Measurements from ENCODE around the gene CARMIL1.

Gene CARMIL1

DNA sequence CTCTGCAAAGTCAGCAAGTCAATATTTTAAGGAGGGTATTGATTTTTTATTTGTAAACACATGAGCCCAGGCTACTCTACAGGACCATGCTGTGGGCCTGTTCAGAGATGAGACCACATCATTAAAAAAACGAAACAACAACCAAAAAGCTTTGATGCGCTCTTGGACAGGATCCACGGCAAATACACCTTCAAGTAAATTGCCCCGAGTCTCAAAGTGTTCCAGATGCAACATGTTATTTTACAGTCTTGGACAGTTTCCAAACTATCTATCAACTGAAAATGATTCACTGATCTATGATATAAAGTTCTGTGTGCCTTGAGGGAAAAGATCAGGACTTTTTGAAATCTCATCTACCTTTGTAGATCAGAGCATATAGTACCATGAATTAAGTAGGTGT is 25.8 kb upstream of the CARMIL1 start:
- TF ChIP-seq, protein P1, sequence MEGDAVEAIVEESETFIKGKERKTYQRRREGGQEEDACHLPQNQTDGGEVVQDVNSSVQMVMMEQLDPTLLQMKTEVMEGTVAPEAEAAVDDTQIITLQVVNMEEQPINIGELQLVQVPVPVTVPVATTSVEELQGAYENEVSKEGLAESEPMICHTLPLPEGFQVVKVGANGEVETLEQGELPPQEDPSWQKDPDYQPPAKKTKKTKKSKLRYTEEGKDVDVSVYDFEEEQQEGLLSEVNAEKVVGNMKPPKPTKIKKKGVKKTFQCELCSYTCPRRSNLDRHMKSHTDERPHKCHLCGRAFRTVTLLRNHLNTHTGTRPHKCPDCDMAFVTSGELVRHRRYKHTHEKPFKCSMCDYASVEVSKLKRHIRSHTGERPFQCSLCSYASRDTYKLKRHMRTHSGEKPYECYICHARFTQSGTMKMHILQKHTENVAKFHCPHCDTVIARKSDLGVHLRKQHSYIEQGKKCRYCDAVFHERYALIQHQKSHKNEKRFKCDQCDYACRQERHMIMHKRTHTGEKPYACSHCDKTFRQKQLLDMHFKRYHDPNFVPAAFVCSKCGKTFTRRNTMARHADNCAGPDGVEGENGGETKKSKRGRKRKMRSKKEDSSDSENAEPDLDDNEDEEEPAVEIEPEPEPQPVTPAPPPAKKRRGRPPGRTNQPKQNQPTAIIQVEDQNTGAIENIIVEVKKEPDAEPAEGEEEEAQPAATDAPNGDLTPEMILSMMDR (IDR thresholded peaks at IDR 0.05; ENCODE audit: control insufficient read depth, extremely low read depth, insufficient read depth), result no peak
- no peak for DNase-seq (ENCODE audit: low read depth)
- H3K4me3 ChIP-seq (ENCODE audit: low read depth, low read length), result no peak overlapping the region

DNA sequence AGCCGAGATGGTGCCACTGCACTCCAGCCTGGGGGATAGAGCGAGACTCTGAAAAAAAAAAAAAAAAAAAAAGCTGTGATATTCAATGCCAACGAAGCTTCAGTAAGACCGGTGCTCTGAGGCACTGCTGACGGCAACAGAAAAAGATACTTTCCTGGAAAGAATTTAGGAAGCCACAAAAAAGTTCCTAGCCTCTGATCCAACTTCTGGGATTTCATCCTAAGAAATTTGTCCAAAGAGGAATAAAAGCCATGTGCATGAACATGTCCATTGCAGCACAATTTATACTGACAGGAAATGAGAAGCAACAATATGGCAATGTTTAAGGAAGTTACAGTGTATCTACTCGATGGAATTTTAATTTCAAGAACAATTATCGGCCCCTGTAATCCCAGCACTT is 24.5 kb upstream of the CARMIL1 start:
- no peak overlapping the region for H3K4me3 ChIP-seq (ENCODE audit: low read depth, low read length)
- TF ChIP-seq, protein P1 (IDR thresholded peaks at IDR 0.05; ENCODE audit: control insufficient read depth, extremely low read depth, insufficient read depth), result no peak
- DNase-seq (ENCODE audit: low read depth), result no peak

DNA sequence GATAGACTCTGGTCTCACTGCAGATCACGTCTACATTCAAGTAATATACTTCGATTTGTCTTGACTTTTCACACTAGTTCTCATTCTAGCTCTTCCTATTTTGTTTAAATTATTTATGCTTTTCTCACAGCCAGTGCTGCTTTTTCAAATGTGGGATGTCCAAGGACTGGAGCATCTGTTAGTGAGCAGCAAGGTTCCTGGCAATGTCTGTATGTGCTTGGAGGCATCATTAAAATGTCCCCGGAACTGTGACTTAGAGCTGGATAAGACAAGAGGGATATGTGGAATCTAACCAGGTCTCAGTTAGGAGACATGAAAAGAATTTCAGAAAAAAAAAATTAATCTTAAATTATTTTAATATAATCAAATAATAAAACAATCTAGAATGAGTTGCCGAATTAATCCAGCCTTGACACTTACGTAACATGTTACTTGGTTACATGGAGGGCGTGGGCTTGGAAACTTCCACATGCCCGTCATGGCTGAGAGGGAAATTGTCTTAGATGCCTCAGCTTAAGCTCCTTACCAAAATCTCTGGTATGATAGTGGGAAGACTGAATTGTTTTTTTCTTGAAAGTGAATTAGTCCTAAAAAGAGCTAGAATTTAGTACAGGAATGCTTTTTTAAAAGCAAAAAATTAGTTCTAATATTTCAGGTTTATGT is 21.4 kb upstream of the CARMIL1 start:
- TF ChIP-seq, protein P1 (IDR thresholded peaks at IDR 0.05; ENCODE audit: control insufficient read depth, extremely low read depth, insufficient read depth), result no peak
- DNase-seq (ENCODE audit: low read depth), result no peak
- no peak overlapping the region for H3K4me3 ChIP-seq (ENCODE audit: low read depth, low read length)

DNA sequence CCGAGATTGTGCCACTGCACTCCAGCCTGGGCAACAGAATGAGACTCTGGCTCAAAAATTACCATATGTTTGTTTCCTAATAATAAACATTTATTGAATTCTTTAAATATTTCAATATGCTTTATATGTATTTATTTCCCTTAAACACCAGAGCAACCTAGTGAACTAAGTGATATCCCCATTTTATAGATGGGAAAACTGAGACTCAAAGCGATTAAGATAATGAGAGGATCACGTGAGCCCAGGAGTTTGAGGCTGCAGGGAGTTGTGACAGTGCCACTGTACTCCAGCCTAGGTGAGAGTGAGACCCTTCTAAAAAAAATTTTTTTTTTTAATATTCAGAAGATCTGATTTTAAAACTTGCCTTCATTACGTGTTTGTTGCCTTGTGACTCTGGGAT is 19.4 kb upstream of the CARMIL1 start:
- no peak overlapping the region for H3K4me3 ChIP-seq (ENCODE audit: low read depth, low read length)
- TF ChIP-seq, protein P1 (IDR thresholded peaks at IDR 0.05; ENCODE audit: control insufficient read depth, extremely low read depth, insufficient read depth), result no peak
- no peak for DNase-seq (ENCODE audit: low read depth)

DNA sequence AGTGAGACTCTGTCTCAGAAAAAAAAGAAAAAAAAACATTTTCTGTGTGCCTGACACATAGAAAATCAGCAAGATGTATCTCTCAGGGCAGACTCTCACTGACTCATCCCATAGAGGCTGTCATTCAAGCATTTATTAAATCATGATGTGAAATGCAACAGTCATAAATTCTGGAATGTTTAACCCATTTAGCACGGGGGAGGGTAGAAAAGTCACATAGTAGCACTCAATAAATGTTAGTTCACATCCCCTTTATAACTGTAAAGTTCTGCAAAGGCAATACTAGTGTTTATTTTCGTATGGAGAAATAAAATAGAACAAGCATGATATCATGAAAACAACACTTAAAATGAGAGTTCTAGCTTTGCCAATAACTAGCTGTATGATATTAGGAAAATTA is 15.5 kb upstream of the CARMIL1 start:
- no peak for DNase-seq (ENCODE audit: low read depth)
- TF ChIP-seq, protein P1 (IDR thresholded peaks at IDR 0.05; ENCODE audit: control insufficient read depth, extremely low read depth, insufficient read depth), result no peak
- no peak overlapping the region for H3K4me3 ChIP-seq (ENCODE audit: low read depth, low read length)

DNA sequence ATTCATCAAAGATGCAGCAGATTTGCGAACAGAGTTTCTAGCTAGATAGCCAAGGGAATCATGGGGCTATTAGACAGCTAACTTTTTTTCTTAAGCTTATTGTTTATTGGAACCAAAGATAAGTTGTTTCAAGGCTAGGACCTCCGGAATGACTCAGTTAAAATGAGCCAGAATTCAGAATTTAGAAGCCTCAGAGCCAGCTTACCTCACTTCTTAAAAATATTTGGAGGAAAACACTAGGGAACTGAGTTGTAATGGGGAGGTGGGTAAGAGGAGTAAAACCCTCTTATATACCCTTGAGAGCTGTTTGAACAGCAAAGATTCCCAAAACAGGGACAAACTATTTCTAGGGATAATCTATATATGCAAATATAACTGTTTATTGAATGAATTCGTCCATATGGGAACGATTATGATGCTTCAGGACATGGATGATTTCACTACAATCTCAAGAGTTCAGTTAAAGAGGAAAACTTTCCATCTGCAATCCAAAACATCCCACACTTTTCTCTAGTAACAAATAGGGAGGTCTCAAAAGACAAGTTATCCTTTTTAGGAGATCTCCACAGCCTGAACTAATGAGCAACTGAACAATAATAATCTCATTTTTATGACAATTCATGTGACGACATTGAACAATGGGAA is 12.6 kb upstream of the CARMIL1 start:
- DNase-seq (ENCODE audit: low read depth), result no peak
- TF ChIP-seq, protein P1 (IDR thresholded peaks at IDR 0.05; ENCODE audit: control insufficient read depth, extremely low read depth, insufficient read depth), result no peak
- H3K4me3 ChIP-seq (ENCODE audit: low read depth, low read length), result no peak overlapping the region

DNA sequence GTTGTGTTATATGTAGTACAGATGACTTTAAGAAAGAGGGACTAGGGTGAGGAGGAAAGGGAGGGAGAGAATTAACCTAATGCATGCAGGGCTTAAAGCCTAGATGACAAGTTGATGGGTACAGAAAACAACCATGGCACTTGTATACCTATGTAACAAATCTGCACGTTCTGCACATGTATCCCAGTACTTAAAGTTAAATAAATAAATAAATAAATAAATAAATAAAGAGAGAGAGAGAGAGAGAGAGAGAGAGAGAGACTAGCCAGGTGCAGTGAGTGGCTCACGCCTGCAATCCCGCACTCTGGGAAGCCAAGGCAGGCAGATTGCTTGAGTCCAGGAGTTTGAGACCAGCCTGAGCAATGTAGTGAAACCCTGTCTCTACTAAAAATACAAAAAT is 11.5 kb upstream of the CARMIL1 start:
- TF ChIP-seq, protein P1 (IDR thresholded peaks at IDR 0.05; ENCODE audit: control insufficient read depth, extremely low read depth, insufficient read depth), result no peak

More for the DNA sequence above, 11.5 kb upstream of the CARMIL1 start:
- H3K4me3 ChIP-seq (ENCODE audit: low read depth, low read length), result no peak overlapping the region
- DNase-seq (ENCODE audit: low read depth), result no peak

Data from LNCaP clone FGC (cell line).